ENCODE measurements around the gene ALDH1L1. TPM values are rescaled to one million over a fixed set of nuclear protein-coding genes. Genes with fewer than 3 reads are reported as not detected.

The ALDH1L1 gene
- total RNA-seq, 1 donor from 2014 or later: 5.0 TPM

DNA sequence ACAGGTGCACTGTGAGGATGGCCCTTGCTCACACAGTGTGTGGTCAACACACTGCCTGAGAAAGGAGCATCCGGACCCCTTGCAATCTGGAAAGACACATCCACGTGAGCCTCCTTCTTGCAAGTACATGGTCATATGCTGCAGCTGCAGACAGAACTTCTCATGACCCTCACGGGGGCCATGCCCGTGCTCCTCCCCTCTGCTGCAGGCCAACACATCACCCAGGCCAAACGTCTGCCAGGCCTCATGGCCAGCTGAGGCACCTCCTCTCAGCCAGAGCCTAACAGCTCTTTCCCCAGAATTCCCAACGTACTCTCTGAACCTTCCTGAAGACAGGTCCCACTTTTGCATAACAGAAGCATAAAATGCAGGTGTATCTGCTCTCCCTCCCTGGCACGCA, 121.7 kb downstream of the ALDH1L1 start:
- no peaks in the 10 kb centered on the region for H3K27me3 Mint-ChIP-seq

GRCh38 chr3:126057936-126058335, 122.5 kb downstream of the ALDH1L1 start:
- no peak overlapping the region for H3K4me3 Mint-ChIP-seq
- H3K36me3 Mint-ChIP-seq: peaks cover 5% of the 10 kb centered on the region
- no peaks in the 10 kb centered on the region for H3K27me3 Mint-ChIP-seq
- H3K4me1 Mint-ChIP-seq (ENCODE audit: unreplicated experiment): peaks cover 15% of the 10 kb centered on the region
- DNase-seq (ENCODE audit: extremely low spot score, unreplicated experiment): no peak
- TF ChIP-seq, protein P1, sequence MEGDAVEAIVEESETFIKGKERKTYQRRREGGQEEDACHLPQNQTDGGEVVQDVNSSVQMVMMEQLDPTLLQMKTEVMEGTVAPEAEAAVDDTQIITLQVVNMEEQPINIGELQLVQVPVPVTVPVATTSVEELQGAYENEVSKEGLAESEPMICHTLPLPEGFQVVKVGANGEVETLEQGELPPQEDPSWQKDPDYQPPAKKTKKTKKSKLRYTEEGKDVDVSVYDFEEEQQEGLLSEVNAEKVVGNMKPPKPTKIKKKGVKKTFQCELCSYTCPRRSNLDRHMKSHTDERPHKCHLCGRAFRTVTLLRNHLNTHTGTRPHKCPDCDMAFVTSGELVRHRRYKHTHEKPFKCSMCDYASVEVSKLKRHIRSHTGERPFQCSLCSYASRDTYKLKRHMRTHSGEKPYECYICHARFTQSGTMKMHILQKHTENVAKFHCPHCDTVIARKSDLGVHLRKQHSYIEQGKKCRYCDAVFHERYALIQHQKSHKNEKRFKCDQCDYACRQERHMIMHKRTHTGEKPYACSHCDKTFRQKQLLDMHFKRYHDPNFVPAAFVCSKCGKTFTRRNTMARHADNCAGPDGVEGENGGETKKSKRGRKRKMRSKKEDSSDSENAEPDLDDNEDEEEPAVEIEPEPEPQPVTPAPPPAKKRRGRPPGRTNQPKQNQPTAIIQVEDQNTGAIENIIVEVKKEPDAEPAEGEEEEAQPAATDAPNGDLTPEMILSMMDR (conservative IDR thresholded peaks at IDR 0.05): no peak
- no peak overlapping the region for H3K27ac Mint-ChIP-seq
- H3K9me3 Mint-ChIP-seq: no peaks in the 10 kb centered on the region

More for the DNA sequence above, 121.7 kb downstream of the ALDH1L1 start:
- Mint-ChIP-seq H3K9me3 (no peaks in the 10 kb centered on the region), H3K4me3 (no peak overlapping the region), H3K27ac (no peak overlapping the region), H3K4me1 (ENCODE audit: unreplicated experiment) (peaks cover 15% of the 10 kb centered on the region), H3K36me3 (peaks cover 5% of the 10 kb centered on the region)
- TF ChIP-seq, protein P1 (conservative IDR thresholded peaks at IDR 0.05): no peak
- no peak for DNase-seq (ENCODE audit: extremely low spot score, unreplicated experiment)

DNA sequence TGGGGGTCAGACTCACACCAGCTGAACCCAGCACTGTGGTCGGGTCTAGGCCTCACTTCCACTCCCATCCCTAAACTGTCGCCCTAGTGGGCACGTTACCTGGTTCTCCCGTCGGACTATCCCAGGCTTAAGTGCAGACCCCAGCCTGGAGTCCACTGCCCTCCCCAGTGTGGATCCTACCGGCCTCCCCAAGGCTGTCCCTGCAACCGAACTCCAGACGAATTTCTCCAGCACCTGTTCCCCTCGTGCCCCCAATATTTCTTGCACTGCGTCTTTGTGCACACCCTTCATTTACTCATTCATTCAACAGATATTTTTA, 122.9 kb downstream of the ALDH1L1 start:
- Mint-ChIP-seq H3K9me3 (no peaks in the 10 kb centered on the region), H3K36me3 (peaks cover 5% of the 10 kb centered on the region), H3K27me3 (no peaks in the 10 kb centered on the region), H3K27ac (peak overlapping the region; percentile 1), H3K4me1 (ENCODE audit: unreplicated experiment) (peaks cover 15% of the 10 kb centered on the region), H3K4me3 (no peak overlapping the region)
- TF ChIP-seq, protein P1 (conservative IDR thresholded peaks at IDR 0.05): no peak
- no peak for DNase-seq (ENCODE audit: extremely low spot score, unreplicated experiment)

DNA sequence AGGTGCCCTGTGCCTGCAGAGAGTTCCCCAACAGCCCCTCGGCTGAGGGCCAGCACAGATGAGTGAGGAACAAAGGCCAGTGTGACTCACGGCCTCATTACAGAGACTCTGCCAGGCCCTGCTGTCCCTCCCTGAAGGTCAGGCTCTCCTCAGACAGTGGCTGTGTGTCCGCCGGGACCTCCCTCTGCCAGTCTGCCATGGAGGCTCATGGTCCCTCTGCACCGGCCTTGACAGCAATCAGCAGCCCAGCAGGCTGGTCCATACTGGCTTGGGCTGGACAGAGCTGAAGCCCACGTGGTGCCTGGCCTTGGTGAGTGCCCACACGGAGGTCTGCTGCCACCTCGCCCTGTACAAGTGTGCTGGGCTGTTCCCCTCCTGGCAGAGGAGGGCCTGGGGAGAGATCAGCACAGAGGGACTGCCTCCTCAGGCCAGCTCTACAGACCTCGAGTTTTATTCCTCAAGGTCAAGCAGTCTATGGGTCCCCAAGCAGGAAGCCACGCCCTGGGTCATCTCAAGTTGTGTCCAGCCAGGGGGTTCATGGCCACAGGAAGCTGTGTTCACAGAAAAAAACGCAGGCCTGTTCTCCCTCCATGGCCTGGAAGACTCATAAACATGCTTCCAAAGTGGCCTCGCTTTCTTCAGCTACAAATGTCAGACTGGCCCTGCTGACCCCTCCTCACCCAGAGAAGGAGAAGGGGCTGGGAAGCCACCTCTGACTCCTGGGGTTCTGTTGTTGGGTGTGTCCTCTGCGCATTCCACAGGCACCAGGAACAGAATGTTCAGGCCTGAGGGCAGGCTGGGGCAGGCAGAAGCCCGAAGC, 123.5 kb downstream of the ALDH1L1 start:
- Mint-ChIP-seq H3K4me1 (ENCODE audit: unreplicated experiment) (peaks cover 15% of the 10 kb centered on the region), H3K9me3 (no peaks in the 10 kb centered on the region), H3K27me3 (no peaks in the 10 kb centered on the region), H3K27ac (peak overlapping the region; percentile 1), H3K4me3 (no peak overlapping the region), H3K36me3 (peaks cover 5% of the 10 kb centered on the region)
- no peak for DNase-seq (ENCODE audit: extremely low spot score, unreplicated experiment)
- TF ChIP-seq, protein P1 (conservative IDR thresholded peaks at IDR 0.05): no peak

GRCh38 chr3:126056088-126056487, 124.3 kb downstream of the ALDH1L1 start:
- no peak for DNase-seq (ENCODE audit: extremely low spot score, unreplicated experiment)
- Mint-ChIP-seq H3K4me3 (no peak overlapping the region), H3K9me3 (no peaks in the 10 kb centered on the region), H3K36me3 (peaks cover 5% of the 10 kb centered on the region), H3K27ac (no peak overlapping the region), H3K27me3 (no peaks in the 10 kb centered on the region), H3K4me1 (ENCODE audit: unreplicated experiment) (peaks cover 15% of the 10 kb centered on the region)
- TF ChIP-seq, protein P1 (conservative IDR thresholded peaks at IDR 0.05): no peak

Measured in type B pancreatic cell (in vitro differentiated cells).